Body of pancreas (tissue), 4 donors: ENCODE results near the gene ST13. TPM values are rescaled to one million over a fixed set of nuclear protein-coding genes. Genes with fewer than 3 reads are reported as not detected.
"Not testable (repeated sequence)": the region's sequence is repeated elsewhere in the genome, so short reads cannot be mapped to it uniquely, and the experiment has no call there.

Experiments used
- ATAC-seq: fragments of 150-250 bp; one replicate; pipeline ENCODE4 v1.9.1; 2016
- DNase-seq, 4 donors: peaks; one replicate each; pipeline ENCODE4 v3.0.0-alpha.2; 2019
- H3K27ac ChIP-seq, 4 donors: fragments of 200-600 bp; sonication (generic); 1 replicate in 3 of 4; 2 replicates in 1 of 4; pipeline versions ENCODE4 v1.5.1 to v1.6.1; 2016 to 2019; ENCODE audit warnings: mild to moderate bottlenecking in 1 of 4, mixed read lengths in 1 of 4, moderate library complexity in 1 of 4
- H3K27me3 ChIP-seq, 2 donors: fragments of 200-600 bp; sonication (generic); one replicate each; pipeline ENCODE4 v1.6.0; 2016; ENCODE audit warnings: mild to moderate bottlenecking in 1 of 2
- H3K36me3 ChIP-seq, 2 donors: fragments of 200-600 bp; sonication (generic); replicated peaks in 1 of 2; 2 replicates each; pipeline ENCODE4 v1.5.1; 2016; ENCODE audit warnings: low read depth in 2 of 2; ENCODE audit not compliant: insufficient read depth in 1 of 2
- H3K4me1 ChIP-seq: fragments of 200-600 bp; sonication (generic); one replicate; pipeline ENCODE4 v1.6.0; 2016
- H3K4me3 ChIP-seq, 2 donors: fragments of 200-600 bp; sonication (generic); 1 replicate in 1 of 2; 2 replicates in 1 of 2; pipeline ENCODE4 v1.5.1; 2016 to 2019
- H3K9me3 ChIP-seq, 3 donors: fragments of 200-600 bp; sonication (generic); 1 replicate in 2 of 3; 2 replicates in 1 of 3; pipeline ENCODE4 v1.5.1; 2016
- CTCF ChIP-seq, 7 experiments: fragments of 450-650 bp in 4 of 7; fragments of 200-600 bp in 3 of 7; sonication (generic) in 3 of 7; IDR thresholded peaks; one replicate each; pipeline ENCODE4 v1.5.1; 2016 to 2019; ENCODE audit warnings: antibody characterized with exemption in 7 of 7
- POLR2A ChIP-seq, 3 donors: fragments of 450-650 bp; IDR thresholded peaks; one replicate each; pipeline ENCODE4 v1.6.1; 2016; ENCODE audit warnings: antibody characterized with exemption in 3 of 3, mild to moderate bottlenecking in 2 of 3
- WGBS, 2 donors: methylation state at CpG; one replicate each; pipeline ENCODE4 v1.1.5; 2017; 5-methylcytosine and 5-hydroxymethylcytosine counted together
- intact Hi-C: fragments of 100-400 bp; cut with DNase I; formaldehyde crosslinking; loops from one replicate; pipeline ENCODE4 v1.15.1; 2023
- microRNA-seq, 2 donors: library from miRNA; unstranded; fragments of <30 nt; microRNA quantifications; one replicate each; pipeline ENCODE4, GENCODE V29; 2016; ENCODE audit warnings: borderline number of aligned reads in 2 of 2, borderline replicate concordance in 2 of 2
- small RNA-seq: library from RNA; depleted of rRNA; stranded (forward); fragments of <200 nt; gene quantifications from one replicate; pipeline ENCODE3, GENCODE V24; 2016
- total RNA-seq, 2 donors: library from RNA; depleted of rRNA; stranded (reverse); fragments of >200 nt; gene quantifications; one replicate each; pipeline ENCODE4 v1.1.0, GENCODE V29; 2016

The ST13 gene
- total RNA-seq, 2 donors from 2014 or later: 98.9 to 122 TPM

- Histone ChIP-seq H3K27me3 (no peaks in the 10 kb centered on the region), H3K36me3 (no peaks in the 10 kb centered on the region), H3K4me3 (no peak overlapping the region), H3K9me3 (no peaks in the 10 kb centered on the region), H3K27ac (no peak overlapping the region), H3K4me1 (no peaks in the 10 kb centered on the region)
- ATAC-seq (no peak), DNase-seq (no peak)
- 98% methylated on average over 13 to 22 of the region's 22 CpGs for WGBS, 2 donors
- TF ChIP-seq POLR2A (IDR thresholded peaks at IDR 0.05) (no peak), CTCF (IDR thresholded peaks at IDR 0.05) (no peak)
- intact Hi-C loops: no loop called here
Measured at GRCh38 chr22:40789131-40789530, 67.3 kb downstream of the ST13 start.

GRCh38 chr22:40782521-40782920 lies 73.9 kb downstream of the ST13 start:
- Histone ChIP-seq H3K4me1 (no peaks in the 10 kb centered on the region), H3K4me3 (no peak overlapping the region), H3K9me3 (no peaks in the 10 kb centered on the region), H3K27me3 (no peaks in the 10 kb centered on the region), H3K27ac (no peak overlapping the region), H3K36me3 (peaks cover 0 to 3% of the 10 kb centered on the region in 2 donors)
- ATAC-seq (no peak), DNase-seq (no peak)
- intact Hi-C loops: no loop called here
- 71 to 74% methylated on average over 3 of the region's 3 CpGs for WGBS, 2 donors
- no peak for TF ChIP-seq CTCF (IDR thresholded peaks at IDR 0.05)
- TF ChIP-seq POLR2A (IDR thresholded peaks at IDR 0.05): no peak

- H3K9me3 ChIP-seq, intact Hi-C loops, ATAC-seq, H3K27ac ChIP-seq, DNase-seq, H3K27me3 ChIP-seq, H3K36me3 ChIP-seq, H3K4me1 ChIP-seq, H3K4me3 ChIP-seq: not testable (repeated sequence)
- WGBS, 2 donors: 94 to 95% methylated on average over 14 of the region's 14 CpGs
Measured at GRCh38 chr22:40781749-40782148, 74.7 kb downstream of the ST13 start.

Small RNA genes lying within 50 kb of the gene (microRNA-seq; reads per million reads assigned to microRNA genes)
- gene MIR4766: 0 to 0.45 reads per million in 2 donors

Small RNA genes lying within 50 kb of the gene (small RNA-seq; reads per million reads assigned to genes)
- gene JTBP1 (not detected), gene MIR4766 (not detected)

Other genes with a start within 250 kb of the ST13 start
- 10 to 100 TPM; 47.0 to 71.5 TPM for gene MRTFA, start 219.9 kb downstream of the ST13 start, total RNA-seq
- gene MCHR1, start 177.2 kb downstream of the ST13 start, total RNA-seq: not detected
- 1 to 10 TPM; 7.6 to 8.3 TPM for gene SLC25A17, start 37.3 kb downstream of the ST13 start, total RNA-seq
- 10 to 100 TPM in 1 of 2 donors, 1 to 10 TPM in 1; 6.9 to 14.3 TPM for gene XPNPEP3, start 509 bp upstream of the ST13 start, total RNA-seq
- not detected for gene DNAJB7, start 5.5 kb upstream of the ST13 start, total RNA-seq
- gene RBX1, start 94.7 kb upstream of the ST13 start, total RNA-seq: 10 to 100 TPM in 1 of 2 donors, 1 to 10 TPM in 1; 6.9 to 20.2 TPM
- 10 to 100 TPM; 35.0 to 68.2 TPM for gene EP300, start 236.0 kb upstream of the ST13 start, total RNA-seq